ENCODE data around the gene TMEM140.
A peak's percentile ranks its signal among the peaks of the same experiment; 100 is the strongest.
"Not testable (repeated sequence)": the region's sequence is repeated elsewhere in the genome, so short reads cannot be mapped to it uniquely, and the experiment has no call there.

The TMEM140 gene

DNA sequence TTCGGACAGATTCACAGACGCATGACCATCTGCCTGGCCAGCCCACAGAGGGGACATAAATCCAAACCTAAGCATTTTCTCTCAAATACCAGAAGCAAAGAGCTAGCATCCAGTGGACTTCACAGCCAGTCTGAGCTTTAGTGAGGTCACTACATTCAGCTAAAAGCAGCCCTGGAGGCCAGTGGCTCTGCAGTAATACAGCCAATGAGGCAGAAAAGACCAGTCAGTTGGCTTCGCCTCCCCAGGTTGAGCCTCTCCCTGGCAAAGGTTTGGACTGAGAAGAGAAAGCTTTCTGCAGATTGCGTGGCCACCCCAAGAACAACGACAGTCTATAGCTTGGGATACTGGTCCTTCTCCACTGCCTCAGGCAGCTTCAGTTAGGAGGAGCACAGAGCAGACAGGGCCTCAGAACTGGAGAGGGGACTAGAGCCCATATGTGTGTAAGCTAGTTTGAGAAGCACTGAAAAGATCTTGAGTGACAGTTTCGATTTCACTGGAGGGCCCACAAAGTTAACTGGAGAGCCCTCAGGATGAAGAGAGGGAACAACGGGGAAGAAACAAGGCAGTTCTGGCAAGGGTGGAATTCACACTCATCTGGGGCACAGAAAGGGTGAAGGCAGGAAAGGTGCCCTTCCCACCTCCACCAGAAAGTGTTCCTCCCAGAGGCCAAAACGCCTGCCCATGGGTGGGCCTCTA lies 59.7 kb downstream of the TMEM140 start:
- H3K4me3 ChIP-seq (ENCODE audit: low read depth, low read length) = peak overlapping the region; percentile 5
- DNase-seq (ENCODE audit: low read depth) = no peak
- TF ChIP-seq, protein P1, sequence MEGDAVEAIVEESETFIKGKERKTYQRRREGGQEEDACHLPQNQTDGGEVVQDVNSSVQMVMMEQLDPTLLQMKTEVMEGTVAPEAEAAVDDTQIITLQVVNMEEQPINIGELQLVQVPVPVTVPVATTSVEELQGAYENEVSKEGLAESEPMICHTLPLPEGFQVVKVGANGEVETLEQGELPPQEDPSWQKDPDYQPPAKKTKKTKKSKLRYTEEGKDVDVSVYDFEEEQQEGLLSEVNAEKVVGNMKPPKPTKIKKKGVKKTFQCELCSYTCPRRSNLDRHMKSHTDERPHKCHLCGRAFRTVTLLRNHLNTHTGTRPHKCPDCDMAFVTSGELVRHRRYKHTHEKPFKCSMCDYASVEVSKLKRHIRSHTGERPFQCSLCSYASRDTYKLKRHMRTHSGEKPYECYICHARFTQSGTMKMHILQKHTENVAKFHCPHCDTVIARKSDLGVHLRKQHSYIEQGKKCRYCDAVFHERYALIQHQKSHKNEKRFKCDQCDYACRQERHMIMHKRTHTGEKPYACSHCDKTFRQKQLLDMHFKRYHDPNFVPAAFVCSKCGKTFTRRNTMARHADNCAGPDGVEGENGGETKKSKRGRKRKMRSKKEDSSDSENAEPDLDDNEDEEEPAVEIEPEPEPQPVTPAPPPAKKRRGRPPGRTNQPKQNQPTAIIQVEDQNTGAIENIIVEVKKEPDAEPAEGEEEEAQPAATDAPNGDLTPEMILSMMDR (IDR thresholded peaks at IDR 0.05; ENCODE audit: low read depth, low read length, missing control alignments) = no peak

DNA sequence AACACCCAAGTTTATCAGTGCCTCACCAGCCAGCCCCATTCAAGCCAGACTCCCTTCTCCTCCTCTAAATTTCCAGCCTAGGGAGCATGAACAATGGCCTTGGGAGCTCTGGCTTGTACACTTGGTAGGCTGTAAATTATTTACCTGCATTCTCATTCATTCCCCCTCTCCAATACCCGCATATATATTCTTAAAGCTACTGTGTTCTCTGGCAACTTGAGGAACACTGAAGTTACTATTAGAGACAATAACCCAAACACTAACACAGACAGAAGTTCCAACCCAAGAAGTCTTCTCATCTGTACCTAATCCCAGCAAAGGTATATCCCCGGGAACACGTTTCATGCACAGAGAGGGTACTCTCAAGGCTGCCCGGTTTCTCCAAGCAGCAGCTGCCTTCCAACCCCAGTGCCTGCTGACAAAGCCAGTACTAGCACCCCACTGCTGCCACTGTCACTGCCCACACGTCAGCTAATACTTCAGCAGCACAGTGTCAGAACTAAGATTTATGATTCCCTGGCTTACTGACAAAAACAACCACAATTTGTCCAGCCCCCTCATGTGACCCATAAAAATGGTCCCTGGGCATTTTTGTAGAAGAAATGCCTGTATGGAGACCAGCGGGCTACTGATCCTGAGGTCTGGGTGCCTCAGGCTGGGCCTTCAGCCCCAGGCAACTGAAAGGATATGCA lies 60.4 kb downstream of the TMEM140 start:
- H3K4me3 ChIP-seq (ENCODE audit: low read depth, low read length) = peak overlapping the region; percentile 5

DNA sequence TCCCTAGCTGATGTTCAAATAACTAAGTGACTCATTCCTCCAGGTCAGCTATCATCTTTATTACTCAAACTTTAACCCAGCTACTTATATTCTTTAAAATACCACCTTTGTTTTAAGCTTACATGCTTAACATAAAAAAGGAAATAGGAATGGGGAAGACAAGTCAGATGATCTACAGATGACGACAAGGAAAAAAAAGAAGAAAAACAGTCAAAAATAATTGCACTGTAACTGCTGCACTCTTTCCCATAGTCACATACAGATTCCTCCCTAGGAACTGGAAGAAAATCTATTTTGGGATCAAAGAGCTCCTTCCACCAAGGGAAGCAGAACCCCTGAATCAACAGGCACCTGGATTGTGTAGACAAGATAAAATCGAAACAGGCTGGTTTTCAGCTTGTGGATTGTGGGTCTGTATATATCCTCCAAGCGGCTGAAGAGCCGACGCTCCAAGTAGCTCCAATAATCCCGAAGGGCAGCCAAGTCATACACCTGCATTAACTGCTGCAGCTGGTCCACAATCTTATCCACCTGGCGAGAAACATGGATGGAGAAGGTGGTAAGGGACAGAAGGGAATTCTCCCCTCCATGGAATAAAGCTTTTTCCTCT lies 61.5 kb downstream of the TMEM140 start:
- no peak for DNase-seq (ENCODE audit: low read depth)
- H3K4me3 ChIP-seq (ENCODE audit: low read depth, low read length) = no peak overlapping the region; the same call in 1 of the 2 replicates
- TF ChIP-seq, protein P1 (IDR thresholded peaks at IDR 0.05; ENCODE audit: low read depth, low read length, missing control alignments) = no peak

More for the DNA sequence above, 60.4 kb downstream of the TMEM140 start:
- no peak for DNase-seq (ENCODE audit: low read depth)
- TF ChIP-seq, protein P1 (IDR thresholded peaks at IDR 0.05; ENCODE audit: low read depth, low read length, missing control alignments) = no peak

DNA sequence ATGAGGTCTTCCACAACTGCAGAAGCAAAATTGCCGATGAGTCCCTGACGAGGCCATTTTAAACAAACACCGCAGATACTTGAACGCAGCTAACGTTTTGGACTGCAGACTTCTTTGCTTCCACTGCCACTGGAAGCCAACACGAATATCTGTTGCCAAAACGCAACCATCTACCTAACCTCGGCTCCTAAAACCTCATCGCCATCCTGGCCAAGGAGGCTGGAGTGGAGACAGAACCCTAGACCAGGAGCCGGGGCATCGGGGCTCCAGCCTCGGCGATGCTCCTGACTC lies 63.0 kb downstream of the TMEM140 start:
- TF ChIP-seq, protein P1 (IDR thresholded peaks at IDR 0.05; ENCODE audit: low read depth, low read length, missing control alignments) = no peak
- no peak for DNase-seq (ENCODE audit: low read depth)
- peak overlapping the region; percentile 88 for H3K4me3 ChIP-seq (ENCODE audit: low read depth, low read length)

DNA sequence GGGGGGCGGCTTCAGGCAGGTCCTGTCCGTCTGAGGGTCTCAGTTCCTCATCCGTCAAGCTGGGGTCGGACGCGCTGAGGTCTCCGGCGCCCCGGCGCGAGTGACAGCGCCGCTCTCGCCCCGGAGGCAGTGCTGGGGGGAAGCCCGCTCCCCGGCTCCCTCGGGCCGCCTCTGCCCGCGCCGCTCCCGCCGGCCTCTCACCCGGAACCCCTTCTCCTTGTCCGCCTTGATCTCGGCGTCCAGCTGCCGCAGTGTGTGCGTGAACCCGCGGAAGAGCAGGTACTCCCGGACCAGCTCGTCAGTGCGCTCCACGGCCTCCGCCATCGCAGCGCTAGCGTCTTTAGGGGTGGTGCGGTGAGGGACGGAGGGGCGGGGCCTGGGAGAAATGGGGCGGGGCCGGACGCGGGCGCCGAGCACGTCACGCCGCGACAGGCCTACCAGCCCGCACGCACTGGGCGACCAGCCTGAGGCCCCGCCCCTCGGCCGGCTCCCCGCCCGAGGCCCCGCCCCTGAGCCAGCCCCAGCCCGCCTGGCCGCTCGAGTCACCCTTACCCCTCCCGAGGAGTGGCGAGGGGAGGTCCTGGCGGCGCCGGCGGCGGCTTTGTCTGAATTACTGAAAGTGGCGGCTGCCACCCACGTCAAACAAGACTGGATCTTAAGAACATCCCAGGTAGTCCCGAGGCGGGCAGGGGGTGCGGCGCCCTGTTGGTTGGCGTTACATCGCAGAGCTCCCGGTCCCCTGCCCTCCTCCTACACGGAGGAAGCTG lies 63.5 kb downstream of the TMEM140 start, which contains the start of gene WDR91:
TSS of gene WDR91 (minus strand) at position 348 of the 767 bp plus-strand sequence. CDS start at position 324, 24 bp downstream.
- DNase-seq (ENCODE audit: low read depth) = peak; percentile 62
- peak within 1 kb of the TSS; percentile 88 for H3K4me3 ChIP-seq (ENCODE audit: low read depth, low read length)
- TF ChIP-seq, protein P1 (IDR thresholded peaks at IDR 0.05; ENCODE audit: low read depth, low read length, missing control alignments) = peak; percentile 4

DNA sequence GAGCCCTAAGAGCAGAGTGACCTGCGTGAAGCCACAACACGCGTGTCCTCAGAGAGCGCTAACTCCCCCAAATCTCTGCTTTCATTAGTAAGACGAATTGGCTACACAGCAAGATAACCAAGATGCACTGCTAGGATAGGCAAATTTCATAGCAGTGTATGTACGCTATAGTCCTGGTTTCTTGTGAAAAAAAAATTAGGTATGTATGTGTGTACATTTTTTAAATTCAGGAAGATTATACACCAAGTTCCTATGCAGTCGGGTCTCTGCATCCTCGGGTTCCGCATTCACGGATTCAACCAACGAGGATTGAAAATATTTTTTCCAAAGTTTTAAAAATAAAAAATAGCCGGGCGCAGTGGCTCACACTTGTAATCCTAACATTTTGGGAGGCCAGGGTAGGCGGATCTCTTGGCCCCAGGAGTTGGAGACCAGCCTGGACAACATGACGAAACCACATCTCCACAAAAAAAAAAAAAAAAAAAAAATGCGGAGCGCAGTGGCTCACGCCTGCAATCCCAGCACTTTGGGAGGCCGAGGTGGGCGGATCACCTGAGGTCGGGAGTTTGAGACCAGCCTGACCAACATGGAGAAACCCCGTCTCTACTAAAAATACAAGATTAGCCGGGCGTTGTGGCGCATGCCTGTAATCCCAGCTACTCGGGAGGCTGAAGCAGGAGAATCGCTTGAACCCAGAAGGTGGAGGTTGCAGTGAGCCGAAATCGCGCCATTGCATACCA lies 64.2 kb downstream of the TMEM140 start:
- not testable (repeated sequence) for DNase-seq (ENCODE audit: low read depth)

More for the DNA sequence above, 64.2 kb downstream of the TMEM140 start:
- H3K4me3 ChIP-seq (ENCODE audit: low read depth, low read length) = peak overlapping the region; percentile 61

Measured in GM12864 (cell line).